AG09319 (cell line): ENCODE measurements around the gene GLT8D1.

Source experiments
- DNase-seq: peaks from one replicate; pipeline ENCODE4 v3.0.0-alpha.2; 2010; ENCODE audit warnings: low read depth; ENCODE audit errors: extremely low read depth
- CTCF ChIP-seq: IDR thresholded peaks from 2 replicates; pipeline ENCODE4 v1.5.1; 2011; ENCODE audit warnings: low read depth, mild to moderate bottlenecking, inconsistent platforms, low read length, moderate library complexity

Gene GLT8D1

GRCh38 chr3:52695798-52696671, 9.6 kb downstream of the GLT8D1 start:
- DNase-seq, result no peak
- no peak for TF ChIP-seq CTCF

DNA sequence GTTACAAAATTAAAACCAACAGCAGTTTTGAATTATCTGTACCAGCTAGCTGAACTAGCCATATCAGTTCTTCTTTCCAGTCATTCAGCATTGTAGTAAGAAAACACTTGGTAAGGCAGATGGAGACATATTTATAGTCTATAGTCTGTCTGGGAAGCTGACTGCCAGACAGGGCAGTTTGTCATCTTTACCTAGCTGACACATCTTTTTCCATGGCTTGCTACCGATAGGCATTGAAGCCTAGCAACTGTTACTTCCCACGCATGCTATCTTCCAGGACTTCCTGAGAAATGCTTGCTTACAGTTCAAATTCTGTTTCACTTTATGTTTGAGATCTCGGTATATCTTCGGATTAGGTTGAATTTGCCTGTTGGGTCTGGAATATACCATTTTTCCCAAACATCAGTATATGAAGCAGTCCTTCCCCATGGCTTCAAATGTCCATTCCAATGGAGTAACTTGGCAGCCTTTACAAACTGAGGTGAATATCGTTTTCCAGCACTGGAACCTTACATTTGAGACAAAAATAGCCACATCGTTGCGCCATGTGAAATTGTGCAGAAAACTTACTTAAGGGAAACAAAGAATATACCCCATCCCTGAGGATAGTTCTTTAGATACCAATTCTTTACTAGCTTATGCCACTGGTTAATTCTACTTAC, 10.9 kb downstream of the GLT8D1 start:
- no peak for DNase-seq
- no peak for TF ChIP-seq CTCF

GRCh38 chr3:52693071-52693470, 12.5 kb downstream of the GLT8D1 start:
- no peak for DNase-seq
- no peak for TF ChIP-seq CTCF

- no peak for TF ChIP-seq CTCF
- DNase-seq, result no peak
These were observed 15.0 kb downstream of the GLT8D1 start for GRCh38 chr3:52690560-52690959.

- TF ChIP-seq CTCF, result no peak
- no peak for DNase-seq
These were observed 16.4 kb downstream of the GLT8D1 start for GRCh38 chr3:52689151-52689550.

DNA sequence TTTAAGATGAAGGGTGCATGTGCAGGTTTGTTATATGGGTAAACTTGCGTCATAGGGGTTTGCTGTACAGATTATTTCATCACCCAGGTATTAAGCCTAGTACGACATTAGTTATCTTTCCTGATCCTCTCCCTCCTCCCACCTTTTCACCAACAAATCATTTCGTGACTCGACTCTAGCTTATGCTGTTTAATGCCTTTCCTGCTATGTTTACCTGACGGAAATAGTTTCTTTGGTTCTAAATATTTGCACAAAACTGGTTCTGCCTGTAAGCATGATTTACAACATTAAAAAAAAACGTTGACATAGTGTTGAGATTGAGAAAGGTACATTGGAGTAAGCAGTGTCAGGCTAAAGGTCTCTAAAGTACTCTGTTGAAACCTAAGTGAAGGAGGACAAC, 17.3 kb downstream of the GLT8D1 start:
- TF ChIP-seq CTCF, result no peak

More for the DNA sequence above, 17.3 kb downstream of the GLT8D1 start:
- no peak for DNase-seq
